GM12864 (cell line): ENCODE results near the gene KRTAP5-6.

ENCODE experiments used
- DNase-seq: peaks from one replicate; pipeline ENCODE4 v3.0.0-alpha.2; 2011; ENCODE audit warnings: low read depth
- H3K4me3 ChIP-seq: 2 replicates; pipeline ENCODE4 v1.5.1; 2011; ENCODE audit warnings: mild to moderate bottlenecking, low read depth, low read length, control low read depth
- TF ChIP-seq, protein P1 (sequence below): IDR thresholded peaks from 2 replicates; pipeline ENCODE4 v1.5.1; 2011; ENCODE audit warnings: low read depth, mild to moderate bottlenecking, moderate library complexity, low read length, control low read depth, inconsistent platforms; ENCODE audit errors: missing control alignments

KRTAP5-6 gene, protein sequence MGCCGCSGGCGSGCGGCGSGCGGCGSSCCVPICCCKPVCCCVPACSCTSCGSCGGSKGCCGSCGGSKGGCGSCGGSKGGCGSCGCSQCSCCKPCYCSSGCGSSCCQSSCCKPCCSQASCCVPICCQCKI

GRCh38 chr11:1696608-1697570 is at the start of gene KRTAP5-6:
Gene KRTAP5-6 (plus strand): TSS chr11:1697195. CDS start chr11:1697246, 51 bp downstream.
- TF ChIP-seq, protein P1, sequence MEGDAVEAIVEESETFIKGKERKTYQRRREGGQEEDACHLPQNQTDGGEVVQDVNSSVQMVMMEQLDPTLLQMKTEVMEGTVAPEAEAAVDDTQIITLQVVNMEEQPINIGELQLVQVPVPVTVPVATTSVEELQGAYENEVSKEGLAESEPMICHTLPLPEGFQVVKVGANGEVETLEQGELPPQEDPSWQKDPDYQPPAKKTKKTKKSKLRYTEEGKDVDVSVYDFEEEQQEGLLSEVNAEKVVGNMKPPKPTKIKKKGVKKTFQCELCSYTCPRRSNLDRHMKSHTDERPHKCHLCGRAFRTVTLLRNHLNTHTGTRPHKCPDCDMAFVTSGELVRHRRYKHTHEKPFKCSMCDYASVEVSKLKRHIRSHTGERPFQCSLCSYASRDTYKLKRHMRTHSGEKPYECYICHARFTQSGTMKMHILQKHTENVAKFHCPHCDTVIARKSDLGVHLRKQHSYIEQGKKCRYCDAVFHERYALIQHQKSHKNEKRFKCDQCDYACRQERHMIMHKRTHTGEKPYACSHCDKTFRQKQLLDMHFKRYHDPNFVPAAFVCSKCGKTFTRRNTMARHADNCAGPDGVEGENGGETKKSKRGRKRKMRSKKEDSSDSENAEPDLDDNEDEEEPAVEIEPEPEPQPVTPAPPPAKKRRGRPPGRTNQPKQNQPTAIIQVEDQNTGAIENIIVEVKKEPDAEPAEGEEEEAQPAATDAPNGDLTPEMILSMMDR, result no peak
- H3K4me3 ChIP-seq, result no peak within 1 kb of the TSS
- DNase-seq, result no peak

GRCh38 chr11:1647901-1648652 is 48.9 kb upstream of the KRTAP5-6 start:
- TF ChIP-seq, protein P1, result no peak
- DNase-seq, result no peak
- no peak overlapping the region for H3K4me3 ChIP-seq

- no peak for DNase-seq
- TF ChIP-seq, protein P1, result no peak
- H3K4me3 ChIP-seq, result no peak overlapping the region
Observed at GRCh38 chr11:1648653-1649420, 48.2 kb upstream of the KRTAP5-6 start.

GRCh38 chr11:1650034-1650917 is 46.7 kb upstream of the KRTAP5-6 start:
- TF ChIP-seq, protein P1, result no peak
- H3K4me3 ChIP-seq, result no peak overlapping the region
- no peak for DNase-seq

DNA sequence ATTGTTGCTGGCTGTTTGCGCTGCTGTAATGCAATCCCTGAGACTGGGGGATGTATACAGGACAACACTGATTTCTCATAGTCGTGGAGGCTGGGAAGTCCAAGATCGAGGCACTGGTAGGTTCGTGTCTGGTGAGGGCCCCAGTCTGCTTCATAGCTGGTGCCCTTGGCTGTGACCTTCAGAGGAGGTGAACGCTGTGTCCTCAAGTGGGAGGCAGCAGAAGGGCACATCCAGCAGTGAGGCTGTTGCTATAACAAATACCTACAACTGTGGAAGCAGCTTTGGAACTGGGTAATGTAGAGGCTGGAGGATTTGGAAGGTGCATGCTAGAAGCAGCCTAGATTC is 46.1 kb upstream of the KRTAP5-6 start:
- DNase-seq, result no peak
- no peak overlapping the region for H3K4me3 ChIP-seq
- TF ChIP-seq, protein P1, result no peak
